HK-2 (cell line): ENCODE results near the gene MTHFR.

Experiments
- DNase-seq: peaks from one replicate; pipeline ENCODE4 v3.0.0-alpha.2; 2018; ENCODE audit not compliant: unreplicated experiment

The MTHFR gene

DNA sequence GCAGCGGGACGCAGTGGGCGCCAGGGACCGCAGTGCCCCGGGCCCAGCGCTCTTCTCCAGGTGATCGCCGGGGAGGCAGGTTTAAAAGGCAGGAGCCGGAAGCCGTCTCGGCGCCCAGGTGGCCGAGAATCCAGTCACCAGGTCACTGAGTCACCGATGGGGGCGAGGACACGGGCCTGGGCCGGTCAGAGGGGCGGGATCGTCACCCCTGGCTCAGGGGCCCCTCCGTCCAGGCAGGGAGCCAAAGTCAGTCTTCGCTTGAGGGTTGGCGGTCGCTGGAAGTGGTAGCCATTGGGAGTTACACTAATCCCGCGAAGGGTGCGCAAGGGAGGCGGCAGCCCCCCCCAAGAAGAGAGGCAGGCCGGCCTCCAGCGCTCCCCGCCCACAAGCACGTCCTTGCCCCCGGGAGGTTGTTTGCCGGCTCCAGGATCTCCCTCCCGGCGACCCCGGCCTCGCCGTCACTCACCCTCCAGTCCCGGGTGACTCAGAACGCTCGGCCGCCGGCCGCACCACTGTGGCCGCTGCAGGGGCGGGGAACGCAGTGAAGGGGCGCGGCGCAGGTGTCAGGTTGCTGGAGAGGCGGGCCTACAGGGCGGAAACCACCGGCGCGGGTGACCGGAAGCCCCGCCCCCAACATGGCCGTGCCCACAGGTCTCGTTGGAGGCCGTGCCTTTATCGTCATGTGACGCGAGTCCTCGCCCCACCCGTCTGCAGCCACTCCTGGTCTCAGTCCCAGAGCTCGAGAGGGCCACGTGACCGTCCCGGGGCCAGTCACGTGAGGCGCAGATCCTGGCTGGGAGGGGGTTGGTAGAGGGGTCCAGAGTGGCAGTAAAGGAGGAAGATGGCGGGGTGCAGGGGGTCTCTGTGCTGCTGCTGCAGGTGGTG lies at the start of gene MTHFR, which contains the start of gene CLCN6:
TSS of gene MTHFR (minus strand) at position 543 of the 885 bp plus-strand sequence. CDS start 2,848 bp downstream, outside the sequence.
TSS of gene CLCN6 (plus strand) at position 770 of the 885 bp plus-strand sequence. CDS start at position 842, 72 bp downstream.
- peak; percentile 100 for DNase-seq

DNA sequence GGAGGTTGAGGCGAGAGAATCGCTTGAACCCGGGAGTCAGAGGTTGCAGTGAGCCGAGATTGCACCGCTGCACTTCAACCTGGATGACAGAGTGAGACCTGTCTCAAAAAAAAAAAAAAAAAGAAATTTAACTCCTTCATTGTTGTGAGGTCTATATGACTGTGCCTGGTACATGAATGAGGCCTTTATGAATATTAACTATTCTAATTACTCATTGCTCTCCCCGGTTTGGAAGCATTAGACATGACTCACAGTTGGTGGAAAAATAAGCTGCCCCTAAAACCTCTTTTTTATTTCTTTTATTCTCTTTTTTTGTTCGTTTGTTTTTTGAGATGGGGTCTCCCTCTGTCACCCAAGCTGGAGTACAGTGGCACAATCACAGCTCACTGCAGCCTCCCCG lies 49.7 kb upstream of the MTHFR start:
- no peak for DNase-seq

DNA sequence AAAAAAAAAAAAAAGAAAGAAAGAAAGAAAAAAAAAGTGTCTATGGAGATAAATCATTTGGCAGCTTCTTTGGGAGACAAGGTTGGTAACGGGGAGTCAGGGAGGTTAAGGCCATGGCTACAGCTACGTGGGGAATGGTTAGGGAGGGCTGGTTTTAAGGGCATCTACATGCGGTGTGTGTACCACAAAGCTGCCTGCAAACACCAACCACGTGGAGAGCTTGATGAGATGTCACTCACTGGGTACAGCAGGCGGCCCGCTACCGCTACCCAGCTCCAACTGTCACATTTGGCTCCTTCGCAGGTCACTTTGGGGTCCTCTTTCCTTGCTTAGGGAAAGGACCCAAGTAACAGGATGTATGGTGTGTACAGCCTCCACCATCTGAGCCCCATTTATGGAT lies 48.8 kb upstream of the MTHFR start:
- DNase-seq, result no peak

DNA sequence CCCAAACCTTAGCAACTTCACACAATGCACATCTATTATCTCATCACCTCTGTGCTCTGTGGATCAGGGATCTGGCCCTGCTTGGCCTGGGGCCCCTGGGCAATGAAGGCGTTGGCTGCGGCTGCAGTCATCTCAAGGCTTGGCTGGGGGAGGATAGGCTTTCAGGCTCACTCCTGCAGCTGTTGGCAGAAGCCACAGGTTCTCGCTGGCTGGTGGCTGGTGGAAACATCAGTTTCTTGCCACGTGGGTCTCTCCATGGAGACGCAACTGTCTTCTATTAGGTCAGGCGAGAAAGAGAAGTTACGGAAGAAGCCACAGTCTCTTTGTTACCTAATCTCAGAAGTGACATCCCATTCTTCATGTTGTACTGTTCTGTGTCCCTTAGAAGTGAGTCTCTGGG lies 45.4 kb upstream of the MTHFR start:
- DNase-seq, result no peak

DNA sequence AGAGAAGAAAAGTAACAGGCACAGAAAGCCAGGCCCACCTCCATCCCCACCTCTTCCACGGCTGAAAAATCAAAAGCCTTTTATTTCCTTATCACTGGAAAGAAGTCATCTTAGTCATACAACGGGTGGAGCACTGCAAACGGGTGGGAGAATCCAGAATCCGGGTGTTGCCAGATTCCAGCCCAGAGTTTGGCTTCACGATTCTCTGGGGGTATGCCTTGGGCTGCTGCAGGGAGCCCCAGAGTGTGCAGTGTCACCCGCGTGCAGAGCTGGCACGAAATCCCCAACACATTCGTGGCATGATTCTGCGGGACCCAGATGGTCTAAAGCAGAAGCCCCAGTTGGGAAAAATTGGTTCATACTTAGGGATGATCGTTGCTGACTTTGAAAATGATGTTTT lies 44.4 kb upstream of the MTHFR start:
- DNase-seq, result no peak

DNA sequence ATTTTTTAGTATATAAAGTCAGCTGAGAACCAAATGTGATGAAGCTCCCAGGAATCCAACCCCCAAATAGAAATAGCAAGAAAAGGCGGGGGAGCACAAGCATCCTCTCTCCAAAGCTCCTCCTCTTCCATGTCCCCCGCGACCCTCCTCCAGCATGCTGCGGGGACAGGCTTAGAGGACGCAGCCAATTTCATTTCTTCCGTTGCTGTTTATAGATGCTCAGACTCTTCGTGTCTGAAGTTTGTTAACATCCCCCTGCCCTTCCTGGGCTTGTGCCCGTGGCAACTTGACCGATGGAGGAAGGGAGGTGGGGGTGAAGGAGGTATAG lies 42.6 kb upstream of the MTHFR start:
- no peak for DNase-seq

DNA sequence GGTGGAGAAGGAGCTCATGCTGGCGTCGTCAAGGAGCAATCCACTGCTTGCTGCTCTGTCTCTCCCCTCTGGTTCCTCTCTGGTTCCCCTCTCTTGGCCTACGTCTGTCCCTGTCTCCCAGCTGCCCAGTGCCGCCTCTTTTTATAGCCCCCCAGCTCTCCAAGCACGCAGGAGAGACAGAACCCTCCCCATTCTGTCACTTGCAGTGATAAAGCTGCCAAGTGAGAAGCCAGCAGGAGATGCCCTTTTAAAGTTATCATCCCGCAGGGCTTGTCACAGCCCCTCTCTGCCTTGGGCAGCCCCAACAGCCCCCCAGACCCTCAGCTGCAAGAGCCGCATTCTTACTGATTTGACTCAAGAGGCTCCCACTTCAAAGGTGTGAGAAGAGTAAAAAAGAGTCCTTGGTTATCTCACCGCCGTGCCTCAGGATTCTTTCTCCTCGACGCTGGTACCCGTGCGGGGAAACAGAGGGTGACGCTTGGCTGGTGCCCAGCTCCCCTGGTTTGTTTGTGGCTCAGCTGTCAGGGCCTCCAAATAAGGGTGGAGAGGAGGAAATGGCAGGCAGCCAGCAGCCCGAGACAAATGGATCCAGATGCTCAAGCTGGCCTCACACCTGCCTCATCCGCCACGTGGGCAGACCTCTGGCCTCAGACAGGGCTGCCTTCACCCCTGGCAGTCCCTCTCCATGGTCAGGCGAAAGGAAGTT lies 42.1 kb upstream of the MTHFR start, which contains the start of gene NPPA:
TSS of gene NPPA (minus strand) at position 117 of the 706 bp plus-strand sequence. CDS start at position 18, 99 bp downstream.
- no peak for DNase-seq

DNA sequence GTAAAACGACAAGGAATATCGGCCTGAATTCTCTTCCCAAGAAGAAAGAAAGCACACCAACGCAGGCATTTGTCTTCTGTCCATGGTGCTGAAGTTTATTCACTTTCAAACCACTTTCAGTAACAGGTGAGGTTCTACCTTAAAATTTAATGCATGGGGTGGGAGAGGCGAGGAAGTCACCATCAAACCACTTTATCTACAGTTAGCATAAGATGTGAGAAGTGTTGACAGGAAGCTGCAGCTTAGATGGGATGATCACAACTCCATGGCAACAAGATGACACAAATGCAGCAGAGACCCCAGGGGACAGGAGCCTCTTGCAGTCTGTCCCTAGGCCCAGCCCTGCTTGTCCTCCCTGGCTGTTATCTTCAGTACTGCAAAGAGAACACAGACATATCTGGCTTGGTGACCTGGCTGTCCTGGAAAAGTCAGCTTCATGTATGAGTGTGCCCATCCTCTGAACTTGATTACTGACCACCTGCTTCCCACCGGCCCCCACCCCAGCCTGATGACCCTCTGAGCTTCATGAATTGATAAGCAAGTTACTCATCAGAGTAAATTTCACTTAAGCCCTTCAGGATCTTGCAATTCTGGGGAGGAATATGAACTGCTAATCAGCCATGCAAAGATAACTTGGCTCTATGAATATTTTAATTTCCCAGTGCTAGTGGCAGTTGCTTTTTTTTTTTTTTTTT lies 40.0 kb upstream of the MTHFR start:
- no peak for DNase-seq

DNA sequence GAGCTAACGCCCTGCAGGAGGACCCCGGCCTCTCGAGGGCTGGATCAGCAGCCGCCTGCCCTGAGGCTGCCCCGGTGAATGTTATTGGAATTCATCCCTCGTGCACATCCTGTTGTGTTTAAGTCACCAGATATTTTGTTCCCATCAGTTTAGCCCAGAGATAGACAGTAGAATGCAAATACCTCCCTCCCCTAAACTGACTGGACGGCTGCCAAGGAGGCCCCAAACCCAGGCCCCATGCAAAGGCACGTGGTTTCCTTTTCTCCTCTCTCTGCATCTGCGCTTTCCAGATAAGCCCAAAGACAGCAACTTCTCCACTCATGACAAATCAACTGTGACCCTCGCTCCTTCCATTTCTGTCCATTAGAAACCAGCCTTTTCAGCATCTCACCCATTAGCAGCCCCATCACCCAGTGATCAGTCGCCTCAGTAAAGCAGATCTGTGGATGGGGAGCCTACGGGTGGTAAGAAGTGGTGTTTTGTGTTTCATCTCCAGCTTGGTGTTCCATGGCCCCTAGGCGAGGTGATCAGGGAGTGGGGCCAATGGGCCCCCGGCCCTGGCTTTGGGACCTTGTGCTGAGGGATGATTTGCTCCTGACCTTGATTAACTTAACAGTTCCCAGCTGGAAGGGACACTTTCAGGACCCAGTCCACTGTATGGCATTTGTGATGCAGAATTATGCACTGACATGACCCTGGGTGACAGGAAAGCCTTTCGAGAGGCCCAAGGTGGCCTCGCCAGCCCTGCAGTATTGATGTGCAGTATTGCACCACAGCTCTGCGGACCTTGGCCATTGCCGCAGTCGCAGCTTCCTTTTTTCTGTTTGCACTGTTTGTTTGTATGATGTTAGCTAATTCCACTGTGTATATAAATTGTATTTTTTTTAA lies 36.6 kb upstream of the MTHFR start:
- no peak for DNase-seq

DNA sequence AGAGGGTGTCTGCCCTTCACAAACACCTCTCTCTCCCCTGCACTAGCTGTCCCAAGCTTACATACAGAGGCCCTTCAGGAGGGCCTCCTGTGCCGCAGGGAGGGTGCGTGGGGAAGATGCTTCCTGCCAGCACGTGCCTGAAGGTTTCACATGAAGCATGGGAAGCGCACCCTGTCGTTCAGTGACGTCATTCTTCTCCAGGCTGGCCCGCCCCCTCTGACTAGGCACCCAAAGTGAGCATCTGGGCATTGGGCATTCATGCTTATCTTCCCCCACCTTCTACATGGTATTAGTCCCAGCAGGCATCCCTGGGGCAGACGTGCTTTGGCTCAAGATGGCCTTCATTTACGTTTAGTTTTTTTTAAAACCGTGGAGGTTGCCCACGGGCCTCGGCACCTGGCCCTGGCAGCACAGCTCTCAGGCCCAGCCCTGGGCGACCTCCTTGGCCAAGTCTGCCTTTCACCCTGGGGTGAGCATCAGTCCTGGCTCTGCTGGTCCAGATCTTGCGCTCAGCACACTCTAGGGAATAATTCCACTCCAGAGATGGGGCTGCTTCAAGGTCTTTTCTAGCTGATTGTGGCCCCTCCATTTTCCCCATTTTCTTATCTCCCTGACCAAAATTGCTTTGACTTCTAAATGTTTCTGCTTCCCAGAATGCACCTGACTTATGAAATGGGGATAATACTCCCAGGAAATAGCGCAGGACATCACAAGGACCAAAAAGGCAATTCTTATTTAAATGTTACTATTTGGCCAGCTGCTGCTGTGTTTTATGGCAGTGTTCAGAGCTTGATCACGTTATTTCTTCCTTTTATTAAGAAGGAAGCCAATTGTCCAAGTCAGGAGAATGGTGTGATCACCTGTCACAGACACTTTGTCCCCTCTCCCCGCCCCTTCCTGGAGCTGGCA lies 35.7 kb upstream of the MTHFR start:
- no peak for DNase-seq

DNA sequence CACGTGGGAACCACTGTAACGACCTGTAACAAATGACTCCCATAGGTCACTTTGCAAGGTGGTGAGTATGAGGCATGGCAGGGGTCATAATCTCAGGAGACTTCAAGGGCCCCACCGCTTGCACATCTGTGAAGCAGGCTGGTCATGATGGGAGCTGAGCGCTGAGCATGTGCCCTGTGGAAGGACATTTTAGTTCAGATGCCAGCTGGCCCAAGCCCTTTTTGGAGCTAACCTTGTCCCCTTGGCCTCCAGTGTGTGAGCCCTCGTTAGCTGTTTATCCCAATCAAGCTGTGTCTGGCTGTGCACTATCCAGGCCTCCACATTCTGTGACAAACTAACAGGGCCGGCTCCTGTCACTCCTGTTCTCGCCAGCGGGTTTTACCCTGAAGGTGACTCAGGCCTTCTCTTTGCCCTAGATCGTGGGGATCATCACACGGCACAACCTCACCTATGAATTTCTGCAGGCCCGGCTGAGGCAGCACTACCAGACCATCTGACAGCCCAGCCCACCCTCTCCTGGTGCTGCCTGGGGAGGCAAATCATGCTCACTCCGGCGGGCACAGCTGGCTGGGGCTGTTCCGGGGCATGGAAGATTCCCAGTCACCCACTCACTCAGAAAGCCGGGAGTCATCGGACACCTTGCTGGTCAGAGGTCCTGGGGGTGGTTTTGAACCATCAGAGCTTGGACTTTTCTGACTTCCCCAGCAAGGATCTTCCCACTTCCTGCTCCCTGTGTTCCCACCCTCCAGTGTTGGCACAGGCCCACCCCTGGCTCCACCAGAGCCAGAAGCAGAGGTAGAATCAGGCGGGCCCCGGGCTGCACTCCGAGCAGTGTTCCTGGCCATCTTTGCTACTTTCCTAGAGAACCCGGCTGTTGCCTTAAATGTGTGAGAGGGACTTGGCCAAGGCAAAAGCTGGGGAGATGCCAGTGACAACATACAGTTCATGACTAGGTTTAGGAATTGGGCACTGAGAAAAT lies 34.3 kb upstream of the MTHFR start:
- no peak for DNase-seq

DNA sequence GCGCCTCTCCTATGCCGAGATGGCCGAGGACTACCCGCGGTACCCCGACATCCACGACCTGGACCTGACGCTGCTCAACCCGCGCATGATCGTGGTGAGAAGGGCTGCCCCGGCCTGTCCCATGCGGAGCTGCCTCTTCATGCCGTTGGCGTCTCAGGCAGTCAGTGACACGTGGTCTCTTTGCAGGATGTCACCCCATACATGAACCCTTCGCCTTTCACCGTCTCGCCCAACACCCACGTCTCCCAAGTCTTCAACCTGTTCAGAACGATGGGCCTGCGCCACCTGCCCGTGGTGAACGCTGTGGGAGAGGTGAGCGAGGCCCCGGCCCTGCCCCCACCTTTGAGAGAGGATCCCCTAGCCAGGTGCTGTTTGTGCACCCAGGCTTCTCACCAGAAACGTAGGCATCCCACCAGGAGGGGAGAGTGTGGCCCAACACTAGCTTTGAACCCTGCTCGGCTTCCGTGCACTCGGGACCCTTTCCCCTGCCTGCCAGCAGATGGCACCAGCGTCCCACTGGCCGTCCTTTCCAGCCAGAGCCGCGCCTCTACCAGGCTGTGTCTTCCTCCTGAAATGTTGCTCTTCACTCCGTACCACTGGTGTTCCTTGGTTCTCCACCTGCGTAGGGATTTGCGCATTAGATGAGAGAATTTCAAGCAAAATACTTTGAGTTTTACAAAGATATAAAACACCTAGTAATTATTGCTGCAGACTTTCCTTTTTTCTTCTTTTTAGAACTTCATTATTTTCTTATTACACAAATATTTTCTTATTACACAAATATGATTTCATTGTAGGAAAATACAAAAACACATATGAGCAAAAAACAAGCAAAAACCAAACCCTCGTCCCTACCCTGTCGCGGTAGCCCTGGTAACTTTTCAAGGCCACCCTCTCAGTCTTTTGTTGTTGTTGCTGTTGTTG lies 32.8 kb upstream of the MTHFR start:
- DNase-seq, result peak; percentile 66

DNA sequence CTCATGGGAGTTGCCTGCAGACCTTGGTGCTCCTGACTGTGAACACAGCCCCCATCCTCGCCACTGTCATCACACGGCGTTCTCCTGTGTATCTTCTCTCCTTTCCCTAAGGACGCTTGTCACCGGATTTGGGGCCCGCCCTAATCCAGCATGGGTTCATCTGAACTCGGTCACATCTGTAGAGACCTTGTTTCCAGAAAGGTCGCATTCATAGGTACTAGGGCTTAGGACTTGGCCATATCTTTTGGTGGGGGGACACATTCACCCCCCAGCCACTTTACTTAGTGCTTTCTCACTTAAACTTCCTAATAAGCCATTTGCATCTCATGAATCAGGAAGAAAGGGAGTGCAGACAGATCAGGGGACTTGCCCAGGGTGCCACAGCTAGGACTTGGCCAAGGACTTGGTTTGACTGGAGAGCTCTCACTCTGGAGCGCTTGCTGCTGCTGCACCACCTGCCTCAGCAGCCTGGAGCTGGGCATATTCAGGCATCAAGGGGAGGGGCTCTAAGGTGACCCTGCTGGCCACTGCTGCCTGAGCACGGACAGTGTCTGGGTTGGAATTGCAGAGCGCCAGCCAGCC lies 32.1 kb upstream of the MTHFR start:
- no peak for DNase-seq

DNA sequence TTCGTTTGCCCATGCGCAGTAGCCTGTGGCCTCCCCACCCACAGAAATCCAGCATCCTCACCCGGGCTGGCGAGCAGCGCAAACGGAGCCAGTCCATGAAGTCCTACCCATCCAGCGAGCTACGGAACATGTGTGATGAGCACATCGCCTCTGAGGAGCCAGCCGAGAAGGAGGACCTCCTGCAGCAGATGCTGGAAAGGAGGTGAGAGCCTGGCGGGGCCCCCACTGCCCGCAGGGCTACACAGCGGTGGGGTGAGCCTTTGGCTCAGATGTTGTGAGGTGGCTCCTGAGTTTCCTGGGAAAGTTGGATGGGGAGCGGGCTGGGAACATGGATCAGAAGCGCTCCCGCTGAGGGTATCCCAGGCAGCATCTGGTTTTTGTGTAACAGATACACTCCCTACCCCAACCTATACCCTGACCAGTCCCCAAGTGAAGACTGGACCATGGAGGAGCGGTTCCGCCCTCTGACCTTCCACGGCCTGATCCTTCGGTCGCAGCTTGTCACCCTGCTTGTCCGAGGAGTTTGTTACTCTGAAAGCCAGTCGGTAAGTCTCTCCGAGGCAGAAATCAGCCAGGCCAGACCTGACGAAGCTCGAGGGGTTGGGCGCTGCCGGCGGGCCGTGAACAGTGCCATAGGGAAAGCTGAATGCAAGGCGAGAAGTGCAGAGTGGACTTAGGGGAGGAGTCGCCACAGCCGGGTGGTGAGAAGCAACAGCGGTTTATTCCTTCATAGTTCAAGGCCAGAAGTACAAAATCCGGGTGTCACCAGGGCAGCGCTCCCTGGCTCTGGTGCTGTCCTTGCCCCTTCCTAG lies 31.4 kb upstream of the MTHFR start:
- DNase-seq, result no peak

DNA sequence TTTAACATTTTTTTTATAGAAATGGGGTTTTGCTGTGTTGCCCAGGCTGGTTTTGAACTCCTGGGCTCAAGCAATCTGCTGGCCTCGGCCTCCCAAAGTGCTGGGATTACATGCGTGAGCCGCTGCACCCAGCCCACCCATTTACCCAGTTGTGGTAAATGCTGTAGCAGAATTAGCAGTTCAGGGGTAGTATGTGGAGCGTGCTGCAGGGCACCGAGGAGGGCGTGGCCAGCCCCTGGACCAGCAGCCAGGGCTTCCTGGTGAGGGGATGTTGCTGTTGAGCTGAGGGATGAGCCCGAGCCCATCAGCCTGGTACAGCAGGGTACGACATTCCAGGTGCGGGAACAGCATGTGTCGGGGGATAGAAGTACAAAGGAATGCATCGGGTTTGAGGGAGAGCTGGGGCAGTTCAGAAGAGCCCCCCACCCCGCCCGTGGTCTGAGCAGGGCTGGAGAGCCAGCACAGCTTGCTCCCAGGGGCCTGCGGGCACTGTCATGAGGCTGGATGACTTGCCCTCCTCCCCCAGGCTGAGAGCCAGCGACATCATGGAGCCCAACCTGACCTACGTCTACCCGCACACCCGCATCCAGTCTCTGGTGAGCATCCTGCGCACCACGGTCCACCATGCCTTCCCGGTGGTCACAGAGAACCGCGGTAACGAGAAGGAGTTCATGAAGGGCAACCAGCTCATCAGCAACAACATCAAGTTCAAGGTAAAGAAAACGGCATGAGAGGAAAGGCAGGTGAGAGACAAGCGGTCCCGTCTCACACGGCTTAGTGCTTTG lies 29.9 kb upstream of the MTHFR start:
- DNase-seq, result no peak

DNA sequence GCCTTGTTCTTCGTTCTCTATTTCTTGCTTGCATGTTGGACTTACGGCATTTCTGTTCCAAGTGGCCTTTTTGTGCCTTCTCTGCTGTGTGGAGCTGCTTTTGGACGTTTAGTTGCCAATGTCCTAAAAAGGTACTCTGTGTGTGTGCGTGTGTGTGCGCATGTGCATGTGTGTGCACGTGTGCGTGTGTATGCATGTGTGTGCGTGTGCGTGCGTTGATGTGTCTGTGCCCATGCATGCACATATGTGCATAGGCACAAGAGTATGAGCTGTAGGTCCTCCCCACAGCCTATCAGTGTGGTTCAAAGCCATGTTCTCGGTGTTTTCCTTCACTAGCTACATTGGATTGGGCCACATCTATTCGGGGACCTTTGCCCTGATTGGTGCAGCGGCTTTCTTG lies 28.1 kb upstream of the MTHFR start:
- no peak for DNase-seq
